HCT116 (cell line): ENCODE results near the gene ZNF625.

Experiments used
- CEBPB ChIP-seq: IDR thresholded peaks from 2 replicates; pipeline ENCODE4 v1.6.1; 2012; ENCODE audit warnings: low read depth
- CTCF ChIP-seq, 3 experiments: fragments of 200-600 bp in 1 of 3; sonication (generic) in 1 of 3; IDR thresholded peaks in 2 of 3; conservative IDR thresholded peaks in 1 of 3; 2 replicates each; pipeline ENCODE4 v1.5.1; 2012 to 2017; ENCODE audit warnings: low read depth in 2 of 3, low read length in 2 of 3, antibody characterized with exemption in 1 of 3, borderline replicate concordance in 1 of 3, control low read depth in 1 of 3, mild to moderate bottlenecking in 1 of 3, mixed read lengths in 1 of 3, mixed run types in 1 of 3, moderate library complexity in 1 of 3; ENCODE audit not compliant: insufficient read depth in 1 of 3
- EGR1 ChIP-seq: IDR thresholded peaks from 2 replicates; pipeline ENCODE4 v1.6.1; 2012; ENCODE audit warnings: low read depth
- EZH2 ChIP-seq: fragments of 200-600 bp; sonication (generic); IDR thresholded peaks from 2 replicates; pipeline ENCODE4 v1.6.1; 2017; ENCODE audit warnings: antibody characterized with exemption, mixed run types
- EZH2phosphoT487 ChIP-seq: fragments of 200-600 bp; IDR thresholded peaks from 2 replicates; pipeline ENCODE4 v1.6.1; 2018; ENCODE audit warnings: antibody characterized with exemption, borderline replicate concordance
- FOSL1 ChIP-seq: IDR thresholded peaks from 2 replicates; pipeline ENCODE4 v1.6.1; 2012; ENCODE audit warnings: low read depth
- MAX ChIP-seq: IDR thresholded peaks from 2 replicates; pipeline ENCODE4 v1.6.1; 2012
- POLR2A ChIP-seq: IDR thresholded peaks from 2 replicates; pipeline ENCODE4 v1.7.0; 2011; ENCODE audit warnings: borderline replicate concordance; ENCODE audit not compliant: insufficient read depth, insufficient read length; ENCODE audit errors: extremely low read depth
- POLR2AphosphoS5 ChIP-seq: IDR thresholded peaks from 2 replicates; pipeline ENCODE4 v1.6.1; 2011; ENCODE audit warnings: mild to moderate bottlenecking, low read depth, low read length, moderate library complexity
- RAD21 ChIP-seq: IDR thresholded peaks from 2 replicates; pipeline ENCODE4 v1.6.1; 2012; ENCODE audit warnings: low read depth, mild to moderate bottlenecking
- SIN3A ChIP-seq: IDR thresholded peaks from 2 replicates; pipeline ENCODE4 v1.6.1; 2012; ENCODE audit warnings: low read depth
- SP1 ChIP-seq: IDR thresholded peaks from 2 replicates; pipeline ENCODE4 v1.6.1; 2012; ENCODE audit warnings: low read depth
- SRF ChIP-seq: IDR thresholded peaks from 2 replicates; pipeline ENCODE4 v1.6.1; 2012; ENCODE audit warnings: low read depth
- ZFX ChIP-seq: fragments of 450-650 bp; IDR thresholded peaks from 2 replicates; pipeline ENCODE4 v1.6.1; 2017

GRCh38 chr19:12187625-12188024 is 31.1 kb upstream of the ZNF625 start:
- TF ChIP-seq POLR2A (no peak), MAX (no peak), CTCF (IDR thresholded peaks at IDR 0.05 in 2 of 3, conservative IDR thresholded peaks at IDR 0.05 in 1 of 3; ENCODE audit: borderline replicate concordance in 1 of 3, insufficient read depth in 1 of 3, low read depth in 2 of 3, low read length in 2 of 3) (no peak), ZFX (no peak), POLR2AphosphoS5 (no peak), EZH2 (no peak), SIN3A (no peak), EZH2phosphoT487 (no peak), CEBPB (no peak), RAD21 (no peak), FOSL1 (no peak), SRF (no peak), EGR1 (no peak), SP1 (no peak)
